ENCODE measurements around the gene KIF2A.

Gene KIF2A

DNA sequence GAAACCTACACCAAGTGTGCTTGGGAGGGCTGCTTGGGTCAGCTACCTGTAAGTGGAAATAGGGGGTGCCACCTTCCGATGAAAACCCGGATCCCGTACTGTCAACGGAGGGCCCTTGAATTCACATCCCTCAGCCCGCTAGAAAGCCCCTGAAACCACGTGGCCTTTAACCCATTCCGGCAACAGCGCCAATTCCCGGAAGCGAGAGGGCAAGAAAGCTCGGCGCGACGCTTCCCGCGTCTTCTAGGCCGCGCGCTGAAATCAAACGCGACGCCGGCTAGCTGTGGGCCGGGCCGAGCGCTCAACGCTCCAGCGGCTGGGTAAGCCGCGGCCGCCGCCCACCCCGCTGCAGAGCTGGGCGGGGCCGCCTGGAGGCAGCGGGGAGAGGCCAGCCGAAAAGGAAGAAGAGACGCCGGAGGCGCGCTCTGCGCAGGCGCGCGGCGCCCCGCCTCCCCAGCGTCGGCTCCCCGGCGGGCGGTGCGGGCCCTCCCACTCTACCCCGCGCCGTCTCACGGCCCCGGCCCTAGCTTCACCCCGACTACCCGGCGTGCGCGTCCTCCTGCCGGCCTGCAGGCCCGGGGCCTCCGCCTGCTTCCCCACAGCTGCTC, at the start of gene KIF2A:
TSS of gene KIF2A (plus strand) at position 492 of the 608 bp plus-strand sequence. CDS start 267 bp downstream, outside the sequence.
- H3K9me3 ChIP-seq (ENCODE audit: insufficient read depth, low read length, severe bottlenecking), result no peaks in the 10 kb centered on the region
- H3K27ac ChIP-seq (ENCODE audit: low read length), result peak within 1 kb of the TSS; percentile 85
- H3K4me2 ChIP-seq (ENCODE audit: insufficient read depth, low read length), result peak within 1 kb of the TSS; percentile 80
- H3K36me3 ChIP-seq (ENCODE audit: insufficient read depth, low read length), result peaks cover 15% of the 10 kb centered on the region
- peaks cover 40% of the 10 kb centered on the region for H3K4me1 ChIP-seq (ENCODE audit: insufficient read depth, low read length)
- peaks cover 51% of the 10 kb centered on the region for H3K79me2 ChIP-seq (ENCODE audit: insufficient read depth, low read length)
- DNase-seq (peak; percentile 94), ATAC-seq (ENCODE audit: insufficient read depth, low read depth) (peak; percentile 92)
- H3K9ac ChIP-seq (ENCODE audit: low read depth, low read length), result peak within 1 kb of the TSS; percentile 94
- no peaks in the 10 kb centered on the region for H3K27me3 ChIP-seq (ENCODE audit: insufficient read depth, low read length, poor library complexity)
- peak within 1 kb of the TSS; percentile 97 for H2AFZ ChIP-seq (ENCODE audit: low read depth, low read length)
- peak within 1 kb of the TSS; percentile 92 to 95 for H3K4me3 ChIP-seq (ENCODE audit: low read depth in 1 of 2, low read length in 2 of 2)
- peaks cover 32% of the 10 kb centered on the region for H4K20me1 ChIP-seq (ENCODE audit: insufficient read depth, low read length)
- peak; percentile 23 for TF ChIP-seq CTCF (IDR thresholded peaks at IDR 0.05; ENCODE audit: borderline replicate concordance, extremely low read depth, low read length, poor library complexity, severe bottlenecking)
- no peak for TF ChIP-seq EZH2 (IDR thresholded peaks at IDR 0.05; ENCODE audit: borderline replicate concordance, low read depth, low read length, severe bottlenecking)

GRCh38 chr5:62257020-62257367, 49.0 kb upstream of the KIF2A start:
- Histone ChIP-seq H3K79me2 (ENCODE audit: insufficient read depth, low read length) (no peaks in the 10 kb centered on the region), H4K20me1 (ENCODE audit: insufficient read depth, low read length) (no peaks in the 10 kb centered on the region), H2AFZ (ENCODE audit: low read depth, low read length) (no peak overlapping the region), H3K4me3 (ENCODE audit: low read depth in 1 of 2, low read length in 2 of 2) (peak overlapping the region in 1 of 2 experiments; percentile 35; a peak in 1 of 4 replicates), H3K4me2 (ENCODE audit: insufficient read depth, low read length) (peak overlapping the region; percentile 49; the same call in 1 of the 2 replicates), H3K9ac (ENCODE audit: low read depth, low read length) (0 out of 2 replicates have a peak overlapping the region, but pooled peaks have one; percentile 6), H3K27me3 (ENCODE audit: insufficient read depth, low read length, poor library complexity) (no peaks in the 10 kb centered on the region), H3K27ac (ENCODE audit: low read length) (no peak overlapping the region), H3K36me3 (ENCODE audit: insufficient read depth, low read length) (no peaks in the 10 kb centered on the region), H3K9me3 (ENCODE audit: insufficient read depth, low read length, severe bottlenecking) (no peaks in the 10 kb centered on the region), H3K4me1 (ENCODE audit: insufficient read depth, low read length) (peaks cover 13% of the 10 kb centered on the region)
- ATAC-seq (ENCODE audit: insufficient read depth, low read depth) (no peak), DNase-seq (no peak)
- TF ChIP-seq CTCF (IDR thresholded peaks at IDR 0.05; ENCODE audit: borderline replicate concordance, extremely low read depth, low read length, poor library complexity, severe bottlenecking) (no peak), EZH2 (IDR thresholded peaks at IDR 0.05; ENCODE audit: borderline replicate concordance, low read depth, low read length, severe bottlenecking) (no peak)

DNA sequence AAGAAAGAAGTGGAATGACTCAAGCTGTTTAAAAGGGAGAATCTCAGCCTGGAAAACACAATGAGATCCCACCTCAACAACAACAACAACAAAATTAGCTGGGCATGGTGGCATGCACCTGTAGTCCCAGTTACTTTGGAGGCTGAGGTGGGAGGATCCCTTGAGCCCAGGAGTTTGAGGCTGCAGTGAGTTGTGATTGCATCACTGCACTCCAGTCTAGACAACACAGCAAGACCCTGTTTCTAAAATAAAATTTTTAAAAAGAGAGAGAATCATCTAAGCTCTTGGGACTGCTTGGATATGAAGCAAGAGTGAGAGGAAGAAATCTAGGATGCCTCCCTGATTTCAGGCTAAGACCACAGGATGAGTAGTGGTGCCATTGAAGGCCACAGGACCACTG, 47.4 kb upstream of the KIF2A start:
- Histone ChIP-seq H4K20me1 (ENCODE audit: insufficient read depth, low read length) (no peaks in the 10 kb centered on the region), H3K9ac (ENCODE audit: low read depth, low read length) (no peak overlapping the region), H3K36me3 (ENCODE audit: insufficient read depth, low read length) (no peaks in the 10 kb centered on the region), H3K4me1 (ENCODE audit: insufficient read depth, low read length) (peaks cover 13% of the 10 kb centered on the region), H3K79me2 (ENCODE audit: insufficient read depth, low read length) (no peaks in the 10 kb centered on the region), H2AFZ (ENCODE audit: low read depth, low read length) (no peak overlapping the region), H3K27ac (ENCODE audit: low read length) (no peak overlapping the region), H3K9me3 (ENCODE audit: insufficient read depth, low read length, severe bottlenecking) (no peaks in the 10 kb centered on the region), H3K4me2 (ENCODE audit: insufficient read depth, low read length) (no peak overlapping the region), H3K27me3 (ENCODE audit: insufficient read depth, low read length, poor library complexity) (no peaks in the 10 kb centered on the region), H3K4me3 (ENCODE audit: low read depth in 1 of 2, low read length in 2 of 2) (no peak overlapping the region)
- ATAC-seq (ENCODE audit: insufficient read depth, low read depth) (no peak), DNase-seq (no peak)
- TF ChIP-seq EZH2 (IDR thresholded peaks at IDR 0.05; ENCODE audit: borderline replicate concordance, low read depth, low read length, severe bottlenecking), result no peak
- no peak for TF ChIP-seq CTCF (IDR thresholded peaks at IDR 0.05; ENCODE audit: borderline replicate concordance, extremely low read depth, low read length, poor library complexity, severe bottlenecking)
